Measurements from ENCODE around the gene LPGAT1.
"Not testable (repeated sequence)": the region's sequence is repeated elsewhere in the genome, so short reads cannot be mapped to it uniquely, and the experiment has no call there.

Gene LPGAT1

GRCh38 chr1:211723273-211723672 lies 107.3 kb downstream of the LPGAT1 start:
- no peaks in the 10 kb centered on the region for H3K27me3 ChIP-seq (ENCODE audit: low read depth, low read length)
- no peak overlapping the region for H2AFZ ChIP-seq (ENCODE audit: low read depth, low read length)
- H3K4me1 ChIP-seq (ENCODE audit: low read length), result peaks cover 4% of the 10 kb centered on the region; the same call in 1 of the 2 replicates
- 0 out of 2 replicates have a peak, but pooled peaks cover 5% of the 10 kb centered on the region for H3K9me3 ChIP-seq (ENCODE audit: insufficient read depth, low read length)
- H4K20me1 ChIP-seq (ENCODE audit: insufficient read depth, low read length), result no peaks in the 10 kb centered on the region
- no peak overlapping the region for H3K4me3 ChIP-seq (ENCODE audit: low read length)
- H3K9ac ChIP-seq (ENCODE audit: low read length), result no peak overlapping the region
- H3K36me3 ChIP-seq (replicated peaks; ENCODE audit: low read depth, low read length), result peaks cover 3% of the 10 kb centered on the region
- TF ChIP-seq, protein P1, sequence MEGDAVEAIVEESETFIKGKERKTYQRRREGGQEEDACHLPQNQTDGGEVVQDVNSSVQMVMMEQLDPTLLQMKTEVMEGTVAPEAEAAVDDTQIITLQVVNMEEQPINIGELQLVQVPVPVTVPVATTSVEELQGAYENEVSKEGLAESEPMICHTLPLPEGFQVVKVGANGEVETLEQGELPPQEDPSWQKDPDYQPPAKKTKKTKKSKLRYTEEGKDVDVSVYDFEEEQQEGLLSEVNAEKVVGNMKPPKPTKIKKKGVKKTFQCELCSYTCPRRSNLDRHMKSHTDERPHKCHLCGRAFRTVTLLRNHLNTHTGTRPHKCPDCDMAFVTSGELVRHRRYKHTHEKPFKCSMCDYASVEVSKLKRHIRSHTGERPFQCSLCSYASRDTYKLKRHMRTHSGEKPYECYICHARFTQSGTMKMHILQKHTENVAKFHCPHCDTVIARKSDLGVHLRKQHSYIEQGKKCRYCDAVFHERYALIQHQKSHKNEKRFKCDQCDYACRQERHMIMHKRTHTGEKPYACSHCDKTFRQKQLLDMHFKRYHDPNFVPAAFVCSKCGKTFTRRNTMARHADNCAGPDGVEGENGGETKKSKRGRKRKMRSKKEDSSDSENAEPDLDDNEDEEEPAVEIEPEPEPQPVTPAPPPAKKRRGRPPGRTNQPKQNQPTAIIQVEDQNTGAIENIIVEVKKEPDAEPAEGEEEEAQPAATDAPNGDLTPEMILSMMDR (IDR thresholded peaks at IDR 0.05; ENCODE audit: low read depth, low read length), result no peak
- no peak for TF ChIP-seq EZH2phosphoT487 (IDR thresholded peaks at IDR 0.05; ENCODE audit: low read depth)
- H3K4me2 ChIP-seq (ENCODE audit: low read length), result no peak overlapping the region
- no peak overlapping the region for H3K27ac ChIP-seq (ENCODE audit: low read length)
- H3K79me2 ChIP-seq (ENCODE audit: low read length), result no peaks in the 10 kb centered on the region

DNA sequence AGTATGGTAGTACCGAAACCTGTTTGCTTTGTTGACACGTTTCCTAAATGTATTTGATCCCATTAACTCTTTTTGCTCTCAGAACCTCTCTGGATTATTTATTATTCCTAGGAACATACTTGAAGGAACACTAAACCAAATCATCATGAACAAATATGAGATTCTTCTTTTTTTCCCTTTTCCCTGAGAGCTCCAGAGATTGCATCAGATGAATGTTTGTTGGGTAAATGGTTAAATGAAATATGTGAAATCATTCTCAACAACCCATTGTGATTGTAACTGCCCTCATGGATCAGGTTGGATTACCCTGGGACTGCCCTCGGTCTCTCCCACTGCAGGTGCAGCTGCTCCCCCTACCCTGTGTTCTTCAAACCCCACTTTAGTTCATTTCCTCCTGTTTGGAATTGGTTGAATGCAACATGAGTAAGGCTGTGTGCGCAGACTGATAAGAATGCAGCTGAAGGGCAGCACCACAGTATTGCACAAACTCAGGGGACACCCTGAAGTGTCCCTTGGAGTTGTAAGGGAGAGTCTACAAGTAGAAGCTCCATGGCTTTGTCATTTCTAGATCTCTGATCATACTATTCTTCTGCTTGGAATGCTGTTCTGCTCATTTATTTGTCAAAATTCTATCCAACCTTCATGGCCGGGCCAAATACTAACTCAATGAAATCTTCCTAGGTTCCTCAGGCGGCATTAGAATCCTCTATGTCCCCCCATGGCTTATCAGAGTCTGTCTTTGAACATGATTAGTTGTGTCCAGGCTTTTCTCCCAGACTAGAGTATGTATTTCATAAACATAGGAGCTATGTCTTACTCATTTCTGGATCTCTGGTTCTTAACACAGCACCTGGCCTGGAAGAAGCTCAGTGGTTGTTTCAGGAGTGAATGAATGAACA lies 108.0 kb downstream of the LPGAT1 start:
- H3K79me2 ChIP-seq (ENCODE audit: low read length), result no peaks in the 10 kb centered on the region
- peaks cover 4% of the 10 kb centered on the region; the same call in 1 of the 2 replicates for H3K4me1 ChIP-seq (ENCODE audit: low read length)
- H4K20me1 ChIP-seq (ENCODE audit: insufficient read depth, low read length), result no peaks in the 10 kb centered on the region
- no peak overlapping the region for H2AFZ ChIP-seq (ENCODE audit: low read depth, low read length)
- no peak for TF ChIP-seq EZH2phosphoT487 (IDR thresholded peaks at IDR 0.05; ENCODE audit: low read depth)
- TF ChIP-seq, protein P1 (IDR thresholded peaks at IDR 0.05; ENCODE audit: low read depth, low read length), result no peak
- H3K27ac ChIP-seq (ENCODE audit: low read length), result no peak overlapping the region
- H3K36me3 ChIP-seq (replicated peaks; ENCODE audit: low read depth, low read length), result peaks cover 3% of the 10 kb centered on the region
- no peak overlapping the region for H3K4me3 ChIP-seq (ENCODE audit: low read length)
- H3K4me2 ChIP-seq (ENCODE audit: low read length), result no peak overlapping the region
- no peak overlapping the region for H3K9ac ChIP-seq (ENCODE audit: low read length)
- no peaks in the 10 kb centered on the region for H3K27me3 ChIP-seq (ENCODE audit: low read depth, low read length)
- H3K9me3 ChIP-seq (ENCODE audit: insufficient read depth, low read length), result 0 out of 2 replicates have a peak, but pooled peaks cover 5% of the 10 kb centered on the region

- not testable (repeated sequence) for H3K4me3 ChIP-seq (ENCODE audit: low read length); H3K36me3 ChIP-seq (replicated peaks; ENCODE audit: low read depth, low read length); H4K20me1 ChIP-seq (ENCODE audit: insufficient read depth, low read length); H2AFZ ChIP-seq (ENCODE audit: low read depth, low read length); H3K27me3 ChIP-seq (ENCODE audit: low read depth, low read length); H3K9ac ChIP-seq (ENCODE audit: low read length); H3K79me2 ChIP-seq (ENCODE audit: low read length); H3K27ac ChIP-seq (ENCODE audit: low read length); H3K4me2 ChIP-seq (ENCODE audit: low read length); H3K4me1 ChIP-seq (ENCODE audit: low read length)
- 0 out of 2 replicates have a peak, but pooled peaks cover 10% of the 10 kb centered on the region for H3K9me3 ChIP-seq (ENCODE audit: insufficient read depth, low read length)
Observed at GRCh38 chr1:211716555-211716954, 114.0 kb downstream of the LPGAT1 start.

GRCh38 chr1:211715971-211716370 lies 114.6 kb downstream of the LPGAT1 start:
- Histone ChIP-seq H3K4me3 (ENCODE audit: low read length) (no peak overlapping the region), H3K4me2 (ENCODE audit: low read length) (no peak overlapping the region), H3K36me3 (replicated peaks; ENCODE audit: low read depth, low read length) (peaks cover 3% of the 10 kb centered on the region), H3K9me3 (ENCODE audit: insufficient read depth, low read length) (0 out of 2 replicates have a peak, but pooled peaks cover 10% of the 10 kb centered on the region), H3K27ac (ENCODE audit: low read length) (no peak overlapping the region), H3K4me1 (ENCODE audit: low read length) (no peaks in the 10 kb centered on the region), H4K20me1 (ENCODE audit: insufficient read depth, low read length) (no peaks in the 10 kb centered on the region), H3K27me3 (ENCODE audit: low read depth, low read length) (no peaks in the 10 kb centered on the region), H2AFZ (ENCODE audit: low read depth, low read length) (no peak overlapping the region), H3K9ac (ENCODE audit: low read length) (no peak overlapping the region), H3K79me2 (ENCODE audit: low read length) (no peaks in the 10 kb centered on the region)
- TF ChIP-seq, protein P1 (IDR thresholded peaks at IDR 0.05; ENCODE audit: low read depth, low read length), result no peak
- TF ChIP-seq EZH2phosphoT487 (IDR thresholded peaks at IDR 0.05; ENCODE audit: low read depth), result no peak

Data from OCI-LY3 (cell line).